HG03558 (cell line): ENCODE results near the gene SLC49A3.
"Not testable (repeated sequence)": the region's sequence is repeated elsewhere in the genome, so short reads cannot be mapped to it uniquely, and the experiment has no call there.

Source experiments
- ATAC-seq: cut with Tn5 transposase; IDR thresholded peaks from one replicate; pipeline ENCODE4 v1.9.1; 2021; ENCODE audit warnings: moderate number of reproducible peaks; ENCODE audit not compliant: unreplicated experiment; ENCODE audit errors: extremely low read depth

The SLC49A3 gene

GRCh38 chr4:635851-636627 is 52.9 kb downstream of the SLC49A3 start:
- ATAC-seq = no peak

GRCh38 chr4:635066-635835 is 53.7 kb downstream of the SLC49A3 start:
- ATAC-seq = not testable (repeated sequence)

- ATAC-seq = no peak
Measured at GRCh38 chr4:634599-634985, 54.4 kb downstream of the SLC49A3 start.

GRCh38 chr4:633976-634598 is 54.9 kb downstream of the SLC49A3 start:
- no peak for ATAC-seq

- ATAC-seq = no peak
Measured at GRCh38 chr4:633406-633805, 55.5 kb downstream of the SLC49A3 start.

- no peak for ATAC-seq
Measured at GRCh38 chr4:632926-633325, 56.0 kb downstream of the SLC49A3 start.

- ATAC-seq = no peak
Measured at GRCh38 chr4:632196-632790, 56.7 kb downstream of the SLC49A3 start.
